Stomach (tissue), 9 donors: Measurements from ENCODE around the gene P2RX1. TPM values are rescaled to one million over a fixed set of nuclear protein-coding genes. Genes with fewer than 3 reads are reported as not detected.

ENCODE experiments used
- DNase-seq, 2 donors: peaks; one replicate each; pipeline versions ENCODE4 v3.0.0 to v3.0.0-alpha.2; 2013 to 2019
- H3K27ac ChIP-seq, 5 donors: fragments of 200-600 bp in 4 of 5; sonication (generic) in 4 of 5; one replicate each; pipeline ENCODE4 v1.5.1; 2013 to 2019; ENCODE audit warnings: mild to moderate bottlenecking in 1 of 5, moderate library complexity in 1 of 5
- H3K27me3 ChIP-seq, 3 donors: fragments of 200-600 bp; sonication (generic); one replicate each; pipeline ENCODE4 v1.5.1; 2017 to 2019; ENCODE audit warnings: mixed run types in 1 of 3
- H3K36me3 ChIP-seq, 4 donors: fragments of 200-600 bp; sonication (generic); 1 replicate in 3 of 4; 2 replicates in 1 of 4; pipeline ENCODE4 v1.5.1; 2016 to 2019
- H3K4me1 ChIP-seq, 4 donors: fragments of 200-600 bp; sonication (generic); one replicate each; pipeline ENCODE4 v1.5.1; 2016 to 2019
- H3K4me3 ChIP-seq, 4 donors: fragments of 200-600 bp; sonication (generic) in 3 of 4; one replicate each; pipeline ENCODE4 v1.5.1; 2016 to 2019; ENCODE audit warnings: mild to moderate bottlenecking in 1 of 4
- H3K9me3 ChIP-seq, 4 donors: fragments of 200-600 bp; sonication (generic); one replicate each; pipeline ENCODE4 v1.5.1; 2016 to 2019
- CTCF ChIP-seq, 7 experiments: fragments of 450-650 bp in 4 of 7; fragments of 200-600 bp in 3 of 7; sonication (generic) in 3 of 7; IDR thresholded peaks; one replicate each; pipeline ENCODE4 v1.5.1; 2016 to 2019; ENCODE audit warnings: antibody characterized with exemption in 7 of 7, control low read depth in 2 of 7, mild to moderate bottlenecking in 1 of 7
- EP300 ChIP-seq: sonication (generic); formaldehyde crosslinking; IDR thresholded peaks from one replicate; pipeline ENCODE4 v1.6.1; 2017; ENCODE audit warnings: antibody characterized with exemption
- POLR2A ChIP-seq, 4 donors: fragments of 450-650 bp; IDR thresholded peaks; one replicate each; pipeline ENCODE4 v1.6.1; 2016; ENCODE audit warnings: antibody characterized with exemption in 4 of 4, control low read depth in 2 of 4, mild to moderate bottlenecking in 1 of 4, moderate library complexity in 1 of 4
- POLR2AphosphoS5 ChIP-seq, 3 donors: sonication (generic); formaldehyde crosslinking; IDR thresholded peaks; one replicate each; pipeline ENCODE4 v1.6.1; 2016; ENCODE audit warnings: antibody characterized with exemption in 3 of 3
- WGBS, 5 donors: extraction: QIAGEN DNeasy Blood & Tissue Kit in 3 of 5; methylation state at CpG; one replicate each; pipeline versions ENCODE4 v1.1.5 to v1.1.7; 2013 to 2018; 5-methylcytosine and 5-hydroxymethylcytosine counted together
- intact Hi-C: fragments of 100-400 bp; cut with DNase I; formaldehyde crosslinking; loops from one replicate; pipeline ENCODE4 v1.15.1; 2023; ENCODE audit warnings: low total_unique reads
- polyA plus RNA-seq, 3 donors: library from polyadenylated mRNA; stranded (reverse); fragments of 200-250 nt; gene quantifications; one replicate each; pipeline ENCODE4 v1.2.3, GENCODE V29; 2013
- total RNA-seq, 5 donors: library from RNA; depleted of rRNA; stranded (reverse); fragments of >200 nt; gene quantifications; one replicate each; pipeline versions ENCODE4 v1.1.0 to v1.2.3, GENCODE V29; 2014 to 2016
- donor health status: healthy with polysubstance abuse.
- donor health status: Bipolar disorder and iron deficiency.
- donor health status: healthy.

P2RX1 gene
- total and polyA plus RNA-seq, 8 donors = 0.75 to 13.4 (median 3.0) TPM

GRCh38 chr17:3956983-3957382 is 40.7 kb upstream of the P2RX1 start:
- no peak for TF ChIP-seq POLR2A (IDR thresholded peaks at IDR 0.05)
- no peak for TF ChIP-seq POLR2AphosphoS5 (IDR thresholded peaks at IDR 0.05)
- TF ChIP-seq CTCF (IDR thresholded peaks at IDR 0.05) = no peak
- no peak for TF ChIP-seq EP300
- no peak overlapping the region for H3K27ac ChIP-seq
- WGBS, 5 donors = 86 to 95% (median 92%) methylated on average over 12 of the region's 12 CpGs

GRCh38 chr17:3956327-3956957 is 40.2 kb upstream of the P2RX1 start:
- WGBS, 5 donors = 72 to 76% (median 74%) methylated on average over 15 of the region's 15 CpGs
- intact Hi-C loops = no loop called here
- H3K4me1 ChIP-seq = peaks cover 16 to 49% (median 27%) of the 10 kb centered on the region in 4 donors
- no peak overlapping the region for H3K27ac ChIP-seq
- no peaks in the 10 kb centered on the region for H3K9me3 ChIP-seq
- no peaks in the 10 kb centered on the region for H3K27me3 ChIP-seq
- TF ChIP-seq CTCF (IDR thresholded peaks at IDR 0.05) (no peak), POLR2AphosphoS5 (IDR thresholded peaks at IDR 0.05) (no peak), EP300 (no peak), POLR2A (IDR thresholded peaks at IDR 0.05) (no peak)
- peaks cover 0 to 28% (median 9%) of the 10 kb centered on the region in 4 donors for H3K36me3 ChIP-seq
- DNase-seq = no peak
- no peak overlapping the region for H3K4me3 ChIP-seq

More at GRCh38 chr17:3956983-3957382, 40.7 kb upstream of the P2RX1 start:
- no peak overlapping the region for H3K4me3 ChIP-seq
- H3K27me3 ChIP-seq = no peaks in the 10 kb centered on the region
- H3K36me3 ChIP-seq = peaks cover 0 to 24% (median 7%) of the 10 kb centered on the region in 4 donors
- peaks cover 21 to 54% (median 32%) of the 10 kb centered on the region in 4 donors for H3K4me1 ChIP-seq
- no peaks in the 10 kb centered on the region for H3K9me3 ChIP-seq
- intact Hi-C loops = no loop called here
- DNase-seq = no peak

- TF ChIP-seq POLR2AphosphoS5 (IDR thresholded peaks at IDR 0.05) (no peak), EP300 (no peak), CTCF (IDR thresholded peaks at IDR 0.05) (no peak), POLR2A (IDR thresholded peaks at IDR 0.05) (no peak)
- 82 to 93% (median 90%) methylated on average over 10 of the region's 10 CpGs for WGBS, 5 donors
Measured at GRCh38 chr17:3955673-3955988, 39.4 kb upstream of the P2RX1 start.

GRCh38 chr17:3954976-3955672 is 38.9 kb upstream of the P2RX1 start:
- Histone ChIP-seq H3K4me1 (peaks cover 12 to 36% (median 16%) of the 10 kb centered on the region in 4 donors), H3K27me3 (no peaks in the 10 kb centered on the region), H3K36me3 (peaks cover 0 to 42% (median 21%) of the 10 kb centered on the region in 4 donors), H3K27ac (peak overlapping the region in 2 of 5 donors; percentile 20 to 29), H3K4me3 (no peak overlapping the region), H3K9me3 (no peaks in the 10 kb centered on the region)
- DNase-seq = no peak
- TF ChIP-seq EP300 = no peak
- 62 to 79% (median 70%) methylated on average over 17 to 18 of the region's 18 CpGs for WGBS, 5 donors
- intact Hi-C loops = no loop called here

More at GRCh38 chr17:3955673-3955988, 39.4 kb upstream of the P2RX1 start:
- Histone ChIP-seq H3K27me3 (no peaks in the 10 kb centered on the region), H3K4me1 (peaks cover 13 to 41% (median 21%) of the 10 kb centered on the region in 4 donors), H3K36me3 (peaks cover 0 to 37% (median 16%) of the 10 kb centered on the region in 4 donors), H3K9me3 (no peaks in the 10 kb centered on the region), H3K27ac (no peak overlapping the region), H3K4me3 (no peak overlapping the region)
- intact Hi-C loops = no loop called here
- no peak for DNase-seq
